Muscle layer of duodenum (tissue), 2 donors: ENCODE data around the gene LIPJ.

ENCODE experiments used
- H3K27ac ChIP-seq: one replicate; pipeline ENCODE4 v1.7.0; 2013; ENCODE audit warnings: mild to moderate bottlenecking, low read length
- H3K27me3 ChIP-seq: one replicate; pipeline ENCODE4 v1.7.0; 2013; ENCODE audit warnings: low read depth, mild to moderate bottlenecking, control low read depth, low read length
- H3K36me3 ChIP-seq, 2 donors: one replicate each; pipeline ENCODE4 v1.7.0; 2013; ENCODE audit warnings: low read length in 2 of 2, control low read depth in 1 of 2, mild to moderate bottlenecking in 1 of 2; ENCODE audit not compliant: insufficient read depth in 2 of 2, control insufficient read depth in 1 of 2
- H3K4me1 ChIP-seq, 2 donors: one replicate each; pipeline ENCODE4 v1.7.0; 2013; ENCODE audit warnings: low read length in 2 of 2, mild to moderate bottlenecking in 2 of 2, control low read depth in 1 of 2, moderate library complexity in 1 of 2; ENCODE audit not compliant: insufficient read depth in 2 of 2, control insufficient read depth in 1 of 2
- H3K4me3 ChIP-seq, 2 donors: one replicate each; pipeline ENCODE4 v1.7.0; 2013; ENCODE audit warnings: low read length in 2 of 2, low read depth in 1 of 2, mild to moderate bottlenecking in 1 of 2
- H3K9me3 ChIP-seq, 2 donors: one replicate each; pipeline ENCODE4 v1.7.0; 2013; ENCODE audit warnings: low read length in 2 of 2, control low read depth in 1 of 2, mild to moderate bottlenecking in 1 of 2; ENCODE audit not compliant: control insufficient read depth in 1 of 2
- donor health status: healthy.

Gene LIPJ

DNA sequence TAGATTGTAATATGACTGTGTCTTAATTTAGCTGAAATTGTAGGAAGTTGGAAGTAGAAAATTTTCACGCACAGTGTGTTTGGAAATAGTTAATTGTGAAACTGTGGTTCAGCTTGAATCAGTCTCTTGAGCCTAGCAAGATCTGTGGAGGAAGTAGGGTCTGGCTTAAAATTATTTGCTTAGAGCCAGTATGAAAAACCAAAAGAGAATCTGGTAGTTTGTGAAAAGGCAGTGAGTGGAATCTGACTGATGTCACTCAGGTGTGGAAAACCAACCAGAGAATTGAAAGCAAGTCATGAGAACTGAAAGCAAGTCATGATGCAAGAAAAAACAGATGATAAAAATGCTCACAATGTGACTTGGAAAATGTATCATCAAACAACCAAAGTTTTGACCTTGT is 11.5 kb downstream of the LIPJ start:
- no peak overlapping the region for H3K4me3 ChIP-seq
- no peaks in the 10 kb centered on the region for H3K9me3 ChIP-seq
- H3K27ac ChIP-seq, result no peak overlapping the region
- no peaks in the 10 kb centered on the region for H3K27me3 ChIP-seq
- no peaks in the 10 kb centered on the region for H3K36me3 ChIP-seq
- H3K4me1 ChIP-seq, result no peaks in the 10 kb centered on the region

GRCh38 chr10:88608052-88608732 is 21.6 kb downstream of the LIPJ start:
- no peaks in the 10 kb centered on the region for H3K36me3 ChIP-seq
- no peaks in the 10 kb centered on the region for H3K4me1 ChIP-seq
- no peaks in the 10 kb centered on the region for H3K27me3 ChIP-seq
- no peaks in the 10 kb centered on the region for H3K9me3 ChIP-seq
- no peak overlapping the region for H3K4me3 ChIP-seq
- H3K27ac ChIP-seq, result no peak overlapping the region

DNA sequence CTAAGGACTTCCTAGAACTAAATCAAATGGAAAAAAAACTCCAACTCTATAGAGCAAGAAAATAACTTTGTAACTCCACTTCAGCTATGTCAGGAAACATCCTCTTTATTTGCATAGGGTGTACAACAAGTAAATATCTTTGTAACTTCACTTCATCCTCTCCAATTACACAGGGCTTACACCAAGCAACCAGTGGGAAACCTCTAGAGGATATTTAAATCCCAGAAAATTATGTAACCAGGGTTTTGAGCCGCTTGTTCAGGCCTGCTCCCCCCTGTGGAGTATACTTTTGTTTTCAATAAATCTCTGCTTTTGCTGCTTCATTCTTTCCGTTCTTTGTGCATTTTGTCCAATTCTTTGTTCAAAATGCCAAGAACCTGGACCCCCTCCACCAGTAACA is 22.2 kb downstream of the LIPJ start:
- Histone ChIP-seq H3K27me3 (no peaks in the 10 kb centered on the region), H3K36me3 (no peaks in the 10 kb centered on the region), H3K4me1 (no peaks in the 10 kb centered on the region), H3K4me3 (no peak overlapping the region), H3K9me3 (no peaks in the 10 kb centered on the region), H3K27ac (no peak overlapping the region)

- no peaks in the 10 kb centered on the region for H3K36me3 ChIP-seq
- H3K27ac ChIP-seq, result no peak overlapping the region
- no peak overlapping the region for H3K4me3 ChIP-seq
- H3K9me3 ChIP-seq, result no peaks in the 10 kb centered on the region
- no peaks in the 10 kb centered on the region for H3K4me1 ChIP-seq
- H3K27me3 ChIP-seq, result no peaks in the 10 kb centered on the region
Measured at GRCh38 chr10:88616250-88616977, 29.9 kb downstream of the LIPJ start.

- Histone ChIP-seq H3K27ac (no peak overlapping the region), H3K9me3 (no peaks in the 10 kb centered on the region), H3K4me3 (no peak overlapping the region), H3K27me3 (no peaks in the 10 kb centered on the region), H3K36me3 (no peaks in the 10 kb centered on the region), H3K4me1 (no peaks in the 10 kb centered on the region)
Measured at GRCh38 chr10:88617772-88618300, 31.3 kb downstream of the LIPJ start.

DNA sequence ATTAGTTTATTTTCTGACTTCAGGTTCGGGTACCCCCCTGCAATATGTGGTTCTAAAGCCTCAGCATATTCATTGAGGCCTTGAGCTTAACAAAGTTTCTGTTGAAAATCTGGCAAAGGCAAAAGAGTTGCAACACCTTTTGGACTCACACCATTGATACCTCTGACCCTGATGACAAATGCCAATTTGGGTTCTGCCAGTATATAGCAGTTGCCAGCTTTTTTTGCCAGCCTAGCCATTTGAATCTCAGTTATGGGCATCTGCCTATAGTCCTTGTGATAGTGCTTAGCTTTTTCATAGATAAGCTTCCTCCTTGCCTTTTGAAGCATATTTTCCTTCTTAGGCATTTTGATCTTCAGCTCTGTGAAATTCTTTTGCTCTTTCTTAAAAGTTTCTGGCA is 31.9 kb downstream of the LIPJ start:
- H3K36me3 ChIP-seq, result no peaks in the 10 kb centered on the region
- H3K9me3 ChIP-seq, result no peaks in the 10 kb centered on the region
- H3K4me1 ChIP-seq, result no peaks in the 10 kb centered on the region
- no peak overlapping the region for H3K27ac ChIP-seq
- H3K27me3 ChIP-seq, result no peaks in the 10 kb centered on the region
- H3K4me3 ChIP-seq, result no peak overlapping the region

DNA sequence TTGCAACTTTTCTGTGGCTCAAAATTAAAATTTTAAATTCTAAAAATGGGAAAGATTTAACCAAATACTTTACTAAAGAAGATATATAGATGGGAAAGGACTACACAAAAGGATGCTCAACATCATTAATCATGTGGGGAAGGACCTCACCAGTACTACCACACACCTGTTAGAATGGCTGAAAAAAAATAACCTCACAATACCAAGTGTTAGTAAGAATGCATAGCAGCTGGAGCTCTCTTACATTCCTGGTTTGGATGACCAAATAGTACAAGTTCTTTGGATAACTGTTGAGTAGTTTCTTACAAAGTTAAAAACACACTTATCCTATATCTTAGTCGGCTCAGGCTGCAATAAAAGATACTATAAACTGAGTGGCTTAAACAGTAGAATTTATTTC is 33.9 kb downstream of the LIPJ start:
- Histone ChIP-seq H3K27ac (no peak overlapping the region), H3K4me3 (no peak overlapping the region), H3K9me3 (no peaks in the 10 kb centered on the region), H3K27me3 (no peaks in the 10 kb centered on the region), H3K36me3 (no peaks in the 10 kb centered on the region), H3K4me1 (no peaks in the 10 kb centered on the region)

GRCh38 chr10:88623835-88624234 is 37.3 kb downstream of the LIPJ start:
- Histone ChIP-seq H3K4me3 (no peak overlapping the region), H3K27me3 (no peaks in the 10 kb centered on the region), H3K4me1 (no peaks in the 10 kb centered on the region), H3K36me3 (no peaks in the 10 kb centered on the region), H3K27ac (no peak overlapping the region), H3K9me3 (no peaks in the 10 kb centered on the region)

DNA sequence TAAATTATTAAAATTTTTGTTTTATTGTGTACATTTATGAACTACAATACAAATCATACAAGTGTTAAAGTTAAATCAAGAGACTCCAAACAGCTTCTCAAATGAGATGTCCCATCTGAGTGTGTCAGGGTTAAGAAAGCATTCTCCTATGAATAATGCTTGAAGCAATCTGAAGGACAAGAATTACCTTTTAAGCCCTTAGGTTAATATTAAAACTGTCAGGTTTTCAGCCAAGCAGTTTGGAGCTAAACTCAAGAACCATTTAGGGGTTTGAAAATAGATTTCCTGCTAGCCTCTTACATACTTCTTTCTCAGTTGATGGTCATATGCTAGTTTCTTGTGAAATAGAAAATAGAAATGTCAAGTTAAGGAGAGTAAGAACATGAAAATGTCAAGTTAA is 38.3 kb downstream of the LIPJ start:
- peaks cover 0 to 2% of the 10 kb centered on the region in 2 donors for H3K9me3 ChIP-seq
- H3K27me3 ChIP-seq, result no peaks in the 10 kb centered on the region
- no peak overlapping the region for H3K27ac ChIP-seq
- H3K4me3 ChIP-seq, result no peak overlapping the region
- H3K4me1 ChIP-seq, result no peaks in the 10 kb centered on the region
- no peaks in the 10 kb centered on the region for H3K36me3 ChIP-seq

DNA sequence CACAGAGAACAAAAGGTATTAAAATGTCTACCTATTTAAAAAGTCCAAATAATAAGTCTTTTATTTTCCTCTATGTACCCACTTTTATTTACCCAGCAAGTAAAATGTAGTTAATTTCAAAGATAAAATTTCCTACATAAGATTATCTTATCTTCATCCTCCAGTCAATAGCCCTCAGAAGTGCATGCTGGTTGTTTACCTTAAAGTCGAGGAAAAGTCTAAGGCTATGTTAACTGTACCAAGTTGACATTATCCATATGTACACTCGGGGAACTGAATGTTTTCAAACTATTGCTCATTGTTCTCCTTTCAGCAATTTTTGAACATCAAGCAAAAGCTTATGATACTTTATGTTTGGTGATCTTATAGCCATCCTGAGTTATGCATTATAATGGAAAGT is 53.6 kb downstream of the LIPJ start:
- H3K27ac ChIP-seq, result no peak overlapping the region
- no peaks in the 10 kb centered on the region for H3K4me1 ChIP-seq
- H3K27me3 ChIP-seq, result no peaks in the 10 kb centered on the region
- H3K36me3 ChIP-seq, result no peaks in the 10 kb centered on the region
- H3K9me3 ChIP-seq, result peaks cover 0 to 8% of the 10 kb centered on the region in 2 donors
- no peak overlapping the region for H3K4me3 ChIP-seq

- Histone ChIP-seq H3K9me3 (peaks cover 0 to 8% of the 10 kb centered on the region in 2 donors), H3K4me3 (no peak overlapping the region), H3K36me3 (no peaks in the 10 kb centered on the region), H3K27me3 (no peaks in the 10 kb centered on the region), H3K4me1 (no peaks in the 10 kb centered on the region), H3K27ac (no peak overlapping the region)
Measured at GRCh38 chr10:88642209-88642608, 55.6 kb downstream of the LIPJ start.
